Stimulated activated memory B cell treated with anti-CD40 and anti-IgM and Interleukin-4, amounts not matched to agents 10 μg/mL and 1 μg/mL and 100 μg/mL, for 72 hours (primary cell): ENCODE measurements around the gene RNF208.

Experiments
- ATAC-seq: fragments of 150-1000 bp; cut with Tn5 transposase; 2 replicates; pipeline ENCODE4 v1.10.0; 2021
- H3K27ac Mint-ChIP-seq: one replicate; pipeline ENCODE4 v1.8.0; 2022; ENCODE audit warnings: mild to moderate bottlenecking, mixed read lengths
- H3K27me3 Mint-ChIP-seq: one replicate; pipeline ENCODE4 v1.8.0; 2022; ENCODE audit warnings: mixed read lengths
- H3K36me3 Mint-ChIP-seq: one replicate; pipeline ENCODE4 v1.8.0; 2022; ENCODE audit warnings: mixed read lengths
- H3K4me1 Mint-ChIP-seq: one replicate; pipeline ENCODE4 v1.8.0; 2022; ENCODE audit warnings: mixed read lengths
- H3K4me3 Mint-ChIP-seq: one replicate; pipeline ENCODE4 v1.8.0; 2022; ENCODE audit warnings: mild to moderate bottlenecking, moderate library complexity, mixed read lengths
- H3K9me3 Mint-ChIP-seq: one replicate; pipeline ENCODE4 v1.8.0; 2022; ENCODE audit warnings: mixed read lengths

RNF208 gene

DNA sequence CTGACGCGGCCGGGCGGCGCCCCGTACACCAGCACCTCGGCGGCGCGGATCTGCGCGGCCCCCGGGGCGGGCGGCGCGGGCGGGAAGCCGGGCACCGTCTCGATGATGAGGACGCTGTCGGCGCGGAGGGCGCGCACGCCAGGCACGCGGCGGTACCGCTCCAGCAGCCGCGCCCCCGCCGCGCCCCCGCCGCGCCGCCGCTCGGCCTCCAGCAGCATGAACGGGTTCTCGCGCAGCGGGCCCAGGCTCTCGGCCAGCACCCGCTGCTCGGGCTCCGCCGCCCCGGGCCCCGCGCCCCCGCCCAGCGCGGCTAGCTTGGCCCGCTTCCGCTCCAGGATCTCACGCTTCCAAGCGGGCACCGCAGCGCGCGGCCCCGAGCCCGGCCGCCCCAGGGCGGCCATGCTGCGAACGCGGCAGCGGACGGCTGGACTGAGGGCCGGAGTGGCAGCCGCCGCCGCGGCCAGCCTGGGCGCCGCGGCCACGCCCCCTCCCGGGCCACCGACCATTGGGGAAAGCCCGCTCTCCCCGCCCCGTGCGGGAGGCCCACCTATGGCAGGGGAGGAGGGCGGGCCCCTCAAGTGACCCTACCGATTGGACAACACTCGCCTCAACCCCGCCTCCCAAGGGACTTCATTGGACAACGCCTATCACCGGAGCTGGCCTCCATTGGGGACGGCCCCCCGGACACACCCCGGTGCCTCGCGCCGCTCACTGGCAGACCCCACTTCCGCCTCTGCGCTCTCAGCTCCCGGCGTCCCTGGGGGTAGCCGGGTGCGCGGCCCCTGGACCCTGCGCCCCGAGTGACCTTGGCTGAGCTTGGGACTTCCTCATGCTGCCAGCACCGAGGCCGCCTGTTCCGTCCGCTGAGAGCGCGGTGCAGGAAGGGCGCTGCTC lies 21.5 kb downstream of the RNF208 start, which contains the start of gene TPRN:
Gene TPRN, minus strand, starts transcription at position 431 of the 894 bp plus-strand sequence. Its CDS starts 30 bp downstream, at position 401.
- Mint-ChIP-seq H3K27ac (peak within 1 kb of the TSS; percentile 81), H3K36me3 (peaks cover 2% of the 10 kb centered on the region), H3K27me3 (no peaks in the 10 kb centered on the region), H3K9me3 (no peaks in the 10 kb centered on the region), H3K4me1 (peaks cover 52% of the 10 kb centered on the region), H3K4me3 (peak within 1 kb of the TSS; percentile 85)
- peak; percentile 98 for ATAC-seq

- H3K27ac Mint-ChIP-seq, result peak overlapping the region; percentile 64
- no peaks in the 10 kb centered on the region for H3K27me3 Mint-ChIP-seq
- H3K36me3 Mint-ChIP-seq, result no peaks in the 10 kb centered on the region
- no peaks in the 10 kb centered on the region for H3K9me3 Mint-ChIP-seq
- H3K4me3 Mint-ChIP-seq, result peak overlapping the region; percentile 81
- H3K4me1 Mint-ChIP-seq, result peaks cover 46% of the 10 kb centered on the region
- ATAC-seq, result no peak
These were observed 22.5 kb downstream of the RNF208 start for GRCh38 chr9:137199411-137200121.

DNA sequence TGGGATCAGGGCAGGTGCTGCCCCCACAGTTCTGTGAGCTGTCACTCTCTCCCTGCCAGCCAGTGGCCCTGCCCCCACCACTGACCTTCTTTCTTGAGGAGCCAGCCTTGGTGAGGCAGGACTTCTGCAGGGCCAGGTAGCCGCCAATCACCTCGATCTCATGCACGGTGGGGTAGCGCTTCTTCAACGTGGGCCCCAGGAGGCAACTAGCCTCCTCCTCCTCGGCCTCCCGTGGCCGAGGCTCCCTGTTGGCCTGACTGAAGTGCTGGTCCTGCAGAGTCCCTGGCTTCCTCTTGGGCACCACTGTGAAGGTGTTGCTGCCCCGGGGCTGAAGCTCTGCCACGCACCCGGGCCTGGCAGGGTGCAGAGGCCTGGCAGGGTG lies 23.1 kb downstream of the RNF208 start:
- peaks cover 40% of the 10 kb centered on the region for H3K4me1 Mint-ChIP-seq
- H3K27me3 Mint-ChIP-seq, result no peaks in the 10 kb centered on the region
- H3K27ac Mint-ChIP-seq, result no peak overlapping the region
- no peaks in the 10 kb centered on the region for H3K9me3 Mint-ChIP-seq
- no peaks in the 10 kb centered on the region for H3K36me3 Mint-ChIP-seq
- no peak for ATAC-seq
- H3K4me3 Mint-ChIP-seq, result peak overlapping the region; percentile 81

DNA sequence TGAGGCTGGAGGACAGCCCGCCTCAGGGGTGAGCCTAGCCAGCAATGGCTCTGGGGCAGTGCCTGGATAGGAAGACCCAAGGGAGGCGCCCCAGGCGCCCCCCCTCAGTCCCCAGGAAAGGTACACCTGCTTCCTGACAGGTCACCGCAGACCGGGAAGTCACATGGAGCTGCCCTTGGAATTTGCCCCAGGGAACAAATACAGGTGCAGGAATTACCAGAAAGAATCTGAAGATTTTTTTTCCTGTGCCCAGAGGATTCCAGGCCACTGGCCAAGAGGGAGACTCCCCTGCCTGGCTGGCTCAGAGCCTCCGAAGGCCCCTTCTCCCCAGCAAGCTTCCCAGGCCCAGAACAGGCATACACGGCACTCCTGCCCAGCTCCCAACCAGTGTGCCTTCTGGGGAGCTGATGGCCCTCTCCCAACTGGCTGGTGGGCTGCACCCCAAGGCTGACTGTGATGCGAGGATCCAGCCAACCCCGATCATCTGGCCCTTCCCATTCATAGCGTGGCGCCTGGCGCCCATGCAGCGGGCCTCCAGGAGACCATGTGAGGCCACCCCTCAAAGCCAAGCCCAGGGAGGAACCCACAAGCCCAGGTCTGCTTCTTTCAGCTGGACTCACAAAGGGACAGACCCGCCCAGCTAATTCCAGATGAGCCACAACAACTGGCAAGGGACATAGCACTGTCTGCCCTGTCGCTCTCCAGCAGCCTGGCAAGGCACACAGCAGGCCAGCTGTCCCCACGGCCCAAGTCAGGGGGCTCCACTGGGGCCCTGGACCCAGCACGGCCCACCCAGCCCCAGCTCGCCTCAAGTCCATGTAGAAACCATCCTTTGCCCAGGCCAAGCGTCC lies 23.8 kb downstream of the RNF208 start:
- no peaks in the 10 kb centered on the region for H3K9me3 Mint-ChIP-seq
- peaks cover 40% of the 10 kb centered on the region for H3K4me1 Mint-ChIP-seq
- no peak for ATAC-seq
- H3K4me3 Mint-ChIP-seq, result peak overlapping the region; percentile 81
- no peak overlapping the region for H3K27ac Mint-ChIP-seq
- H3K36me3 Mint-ChIP-seq, result no peaks in the 10 kb centered on the region
- no peaks in the 10 kb centered on the region for H3K27me3 Mint-ChIP-seq

GRCh38 chr9:137195525-137196220 lies 26.4 kb downstream of the RNF208 start:
- no peak overlapping the region for H3K27ac Mint-ChIP-seq
- peaks cover 27% of the 10 kb centered on the region for H3K4me1 Mint-ChIP-seq
- ATAC-seq, result no peak
- H3K4me3 Mint-ChIP-seq, result no peak overlapping the region
- H3K27me3 Mint-ChIP-seq, result no peaks in the 10 kb centered on the region
- no peaks in the 10 kb centered on the region for H3K9me3 Mint-ChIP-seq
- peaks cover 9% of the 10 kb centered on the region for H3K36me3 Mint-ChIP-seq

- no peak overlapping the region for H3K4me3 Mint-ChIP-seq
- no peaks in the 10 kb centered on the region for H3K27me3 Mint-ChIP-seq
- no peak overlapping the region for H3K27ac Mint-ChIP-seq
- H3K9me3 Mint-ChIP-seq, result no peaks in the 10 kb centered on the region
- peaks cover 11% of the 10 kb centered on the region for H3K36me3 Mint-ChIP-seq
- H3K4me1 Mint-ChIP-seq, result peaks cover 30% of the 10 kb centered on the region
- ATAC-seq, result no peak
These were observed 27.1 kb downstream of the RNF208 start for GRCh38 chr9:137194909-137195308.

GRCh38 chr9:137194388-137194787 lies 27.7 kb downstream of the RNF208 start:
- Mint-ChIP-seq H3K4me1 (peaks cover 31% of the 10 kb centered on the region), H3K4me3 (no peak overlapping the region), H3K36me3 (peaks cover 11% of the 10 kb centered on the region), H3K9me3 (no peaks in the 10 kb centered on the region), H3K27me3 (no peaks in the 10 kb centered on the region), H3K27ac (no peak overlapping the region)
- ATAC-seq, result no peak

- Mint-ChIP-seq H3K4me1 (peaks cover 30% of the 10 kb centered on the region), H3K27me3 (no peaks in the 10 kb centered on the region), H3K36me3 (peaks cover 11% of the 10 kb centered on the region), H3K27ac (no peak overlapping the region), H3K4me3 (no peak overlapping the region), H3K9me3 (no peaks in the 10 kb centered on the region)
- no peak for ATAC-seq
These were observed 28.3 kb downstream of the RNF208 start for GRCh38 chr9:137193771-137194170.

- H3K4me1 Mint-ChIP-seq, result peaks cover 29% of the 10 kb centered on the region
- no peak for ATAC-seq
- no peak overlapping the region for H3K4me3 Mint-ChIP-seq
- peaks cover 11% of the 10 kb centered on the region for H3K36me3 Mint-ChIP-seq
- H3K9me3 Mint-ChIP-seq, result no peaks in the 10 kb centered on the region
- no peaks in the 10 kb centered on the region for H3K27me3 Mint-ChIP-seq
- H3K27ac Mint-ChIP-seq, result no peak overlapping the region
These were observed 29.2 kb downstream of the RNF208 start for GRCh38 chr9:137192859-137193258.

DNA sequence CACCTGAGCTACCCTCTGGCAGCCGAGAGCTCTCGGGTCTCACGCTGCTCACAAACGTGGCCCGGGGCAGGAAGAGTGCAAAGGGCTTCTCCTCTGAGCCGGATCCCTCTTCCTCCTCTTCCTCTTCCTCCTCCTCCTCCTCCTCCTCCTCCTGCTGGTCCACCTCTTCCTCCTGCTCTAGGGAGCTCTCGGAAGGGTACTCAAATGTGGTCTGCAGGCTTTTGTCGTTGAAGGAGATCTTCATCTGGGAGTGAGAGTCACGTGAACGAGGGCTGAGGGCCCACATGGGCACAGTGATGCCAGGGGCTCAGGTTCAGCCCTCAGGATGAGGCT lies 29.6 kb downstream of the RNF208 start:
- Mint-ChIP-seq H3K4me1 (peaks cover 32% of the 10 kb centered on the region), H3K36me3 (peaks cover 11% of the 10 kb centered on the region)

GRCh38 chr9:137191691-137192447 lies 30.2 kb downstream of the RNF208 start:
- Mint-ChIP-seq H3K4me1 (peaks cover 32% of the 10 kb centered on the region), H3K4me3 (no peak overlapping the region), H3K27me3 (no peaks in the 10 kb centered on the region), H3K36me3 (peaks cover 11% of the 10 kb centered on the region), H3K9me3 (no peaks in the 10 kb centered on the region), H3K27ac (peak overlapping the region; percentile 75)
- ATAC-seq, result no peak

More for the DNA sequence above, 29.6 kb downstream of the RNF208 start:
- no peak overlapping the region for H3K27ac Mint-ChIP-seq
- H3K4me3 Mint-ChIP-seq, result no peak overlapping the region
- no peak for ATAC-seq
- H3K9me3 Mint-ChIP-seq, result no peaks in the 10 kb centered on the region
- H3K27me3 Mint-ChIP-seq, result no peaks in the 10 kb centered on the region

DNA sequence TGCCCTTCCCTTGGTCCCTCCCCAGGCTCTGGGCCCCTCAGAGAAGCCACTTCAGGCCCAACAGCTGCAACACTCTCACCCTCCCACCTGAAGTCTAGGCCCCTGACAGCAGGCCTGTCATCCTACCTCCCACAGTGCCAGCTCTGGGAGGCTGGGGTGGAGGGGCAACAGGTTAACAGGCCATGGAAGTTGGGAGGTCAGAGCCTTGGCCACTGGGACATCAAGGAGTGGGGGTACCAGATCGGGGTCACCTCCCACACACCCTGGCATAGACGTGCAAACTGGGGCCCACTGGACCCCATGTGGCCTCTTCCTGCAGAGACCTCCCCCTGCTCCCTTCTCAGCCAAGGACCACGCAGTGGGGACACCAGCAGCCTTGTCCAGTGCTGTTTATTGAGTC lies 30.8 kb downstream of the RNF208 start:
- H3K4me1 Mint-ChIP-seq, result peaks cover 36% of the 10 kb centered on the region
- peak overlapping the region; percentile 56 for H3K4me3 Mint-ChIP-seq
- H3K27me3 Mint-ChIP-seq, result no peaks in the 10 kb centered on the region
- no peaks in the 10 kb centered on the region for H3K9me3 Mint-ChIP-seq
- ATAC-seq, result no peak
- peak overlapping the region; percentile 75 for H3K27ac Mint-ChIP-seq
- peaks cover 11% of the 10 kb centered on the region for H3K36me3 Mint-ChIP-seq

DNA sequence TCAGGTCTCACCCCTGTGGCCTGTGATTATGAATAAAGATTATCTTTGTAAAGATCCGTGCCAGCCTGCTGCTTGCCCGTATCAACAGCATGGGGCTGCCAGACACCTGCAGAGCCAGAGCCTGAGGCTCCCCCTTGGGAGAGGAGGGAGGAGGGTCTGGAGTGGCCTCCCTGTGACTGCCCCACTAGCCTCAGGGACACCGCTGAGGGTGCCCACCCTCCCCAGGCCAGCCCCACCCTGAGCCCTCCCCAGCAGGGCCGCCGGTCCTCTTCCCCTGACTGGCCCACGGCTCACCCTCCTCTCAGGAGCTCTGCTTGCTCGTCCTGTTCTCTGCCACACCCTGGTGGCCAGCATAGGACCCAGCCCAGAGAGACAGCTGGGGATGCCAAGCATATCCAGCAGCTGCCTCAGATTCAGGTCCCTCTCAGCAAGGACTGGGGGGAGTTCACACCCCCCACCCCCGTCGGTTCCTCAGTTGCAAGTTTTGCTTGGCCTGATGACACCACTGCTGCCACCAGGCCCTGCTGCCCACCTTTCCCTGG lies 31.7 kb downstream of the RNF208 start:
- no peaks in the 10 kb centered on the region for H3K9me3 Mint-ChIP-seq
- peak overlapping the region; percentile 95 for H3K4me3 Mint-ChIP-seq

More for the DNA sequence above, 31.7 kb downstream of the RNF208 start:
- no peak for ATAC-seq
- Mint-ChIP-seq H3K27ac (peak overlapping the region; percentile 75), H3K27me3 (no peaks in the 10 kb centered on the region), H3K36me3 (peaks cover 11% of the 10 kb centered on the region), H3K4me1 (peaks cover 43% of the 10 kb centered on the region)
